Endothelial cell (in vitro differentiated cells): ENCODE data around the gene ARHGAP1. TPM values are rescaled to one million over a fixed set of nuclear protein-coding genes. Genes with fewer than 3 reads are reported as not detected.
A peak's percentile ranks its signal among the peaks of the same experiment; 100 is the strongest.

ENCODE experiments used
- DNase-seq: peaks from one replicate; pipeline ENCODE4 v3.0.0; 2021; ENCODE audit warnings: low spot score
- H3K27ac Mint-ChIP-seq: one replicate; pipeline ENCODE4 v1.8.0; 2021; ENCODE audit warnings: mixed read lengths, inconsistent platforms; ENCODE audit not compliant: unreplicated experiment
- H3K27me3 Mint-ChIP-seq: one replicate; pipeline ENCODE4 v1.8.0; 2021; ENCODE audit warnings: mild to moderate bottlenecking, moderate library complexity, mixed read lengths, inconsistent platforms; ENCODE audit not compliant: unreplicated experiment
- H3K36me3 Mint-ChIP-seq: one replicate; pipeline ENCODE4 v1.8.0; 2021; ENCODE audit warnings: mild to moderate bottlenecking, low read depth, mixed read lengths, inconsistent platforms; ENCODE audit not compliant: unreplicated experiment
- H3K4me1 Mint-ChIP-seq: one replicate; pipeline ENCODE4 v1.8.0; 2021; ENCODE audit warnings: mild to moderate bottlenecking, mixed read lengths, inconsistent platforms; ENCODE audit not compliant: unreplicated experiment
- H3K4me3 Mint-ChIP-seq: one replicate; pipeline ENCODE4 v1.8.0; 2021; ENCODE audit warnings: mild to moderate bottlenecking, mixed read lengths, inconsistent platforms; ENCODE audit not compliant: unreplicated experiment
- H3K9me3 Mint-ChIP-seq: one replicate; pipeline ENCODE4 v1.8.0; 2021; ENCODE audit warnings: mixed read lengths, inconsistent platforms; ENCODE audit not compliant: unreplicated experiment
- CTCF ChIP-seq: fragments of 200-600 bp; sonication (generic); IDR thresholded peaks from one replicate; pipeline ENCODE4 v1.5.0; 2021; ENCODE audit warnings: antibody characterized with exemption; ENCODE audit not compliant: unreplicated experiment
- long read RNA-seq: library from polyadenylated mRNA; unstranded; transcript quantifications from one replicate; pipeline ENCODE4 v2.0.0, GENCODE V29; 2020; ENCODE audit not compliant: unreplicated experiment
- total RNA-seq: library from RNA; stranded (reverse); fragmentation: NEBNext Ultra II Directional; extraction: Animal tissue kit (Norgen Biotek cat#: 25700); gene quantifications from one replicate; pipeline ENCODE4 v1.2.1, GENCODE V29; 2021; ENCODE audit not compliant: unreplicated experiment

The ARHGAP1 gene
- 69.5 TPM for total RNA-seq
- long read RNA-seq, partial matches to known transcripts, result 0 of 13 reads
- long read RNA-seq, other reads (novel, unspliced or antisense), result 10 of 13 reads

- H3K36me3 Mint-ChIP-seq, result peaks cover 34% of the 10 kb centered on the region
These were observed at the start of gene ARHGAP1, which contains the start of gene ZNF408 for GRCh38 chr11:46700241-46701077. Gene ARHGAP1, minus strand, starts transcription at chr11:46700619. Its CDS starts 4,512 bp downstream, at chr11:46696107. Gene ZNF408, plus strand, starts transcription at chr11:46701031. Its CDS starts 17 bp downstream, at chr11:46701048.

GRCh38 chr11:46747150-46747549 lies 46.7 kb upstream of the ARHGAP1 start:
- TF ChIP-seq CTCF, result no peak
- no peaks in the 10 kb centered on the region for H3K9me3 Mint-ChIP-seq
- DNase-seq, result no peak
- peaks cover 57% of the 10 kb centered on the region for H3K36me3 Mint-ChIP-seq
- no peak overlapping the region for H3K27ac Mint-ChIP-seq
- peaks cover 1% of the 10 kb centered on the region for H3K27me3 Mint-ChIP-seq
- no peak overlapping the region for H3K4me3 Mint-ChIP-seq
- H3K4me1 Mint-ChIP-seq, result no peaks in the 10 kb centered on the region

More at GRCh38 chr11:46700241-46701077, at the start of gene ARHGAP1, which contains the start of gene ZNF408:
- Mint-ChIP-seq H3K4me3 (peak within 1 kb of the TSS; percentile 98), H3K4me1 (peaks cover 30% of the 10 kb centered on the region), H3K9me3 (no peaks in the 10 kb centered on the region), H3K27me3 (peaks cover 18% of the 10 kb centered on the region), H3K27ac (peak within 1 kb of the TSS; percentile 98)
- TF ChIP-seq CTCF, result no peak
- DNase-seq, result peak; percentile 94

- Mint-ChIP-seq H3K36me3 (peaks cover 66% of the 10 kb centered on the region), H3K4me3 (no peak overlapping the region), H3K9me3 (no peaks in the 10 kb centered on the region), H3K27ac (no peak overlapping the region), H3K27me3 (peaks cover 1% of the 10 kb centered on the region), H3K4me1 (no peaks in the 10 kb centered on the region)
- no peak for DNase-seq
- TF ChIP-seq CTCF, result no peak
These were observed 45.6 kb upstream of the ARHGAP1 start for GRCh38 chr11:46745995-46746394.

- Mint-ChIP-seq H3K27ac (no peak overlapping the region), H3K36me3 (peaks cover 62% of the 10 kb centered on the region), H3K9me3 (no peaks in the 10 kb centered on the region), H3K4me3 (no peak overlapping the region), H3K4me1 (no peaks in the 10 kb centered on the region), H3K27me3 (peaks cover 1% of the 10 kb centered on the region)
- no peak for DNase-seq
- TF ChIP-seq CTCF, result no peak
These were observed 44.9 kb upstream of the ARHGAP1 start for GRCh38 chr11:46745328-46745727.
